ENCODE measurements around the gene RGS13.
A peak's percentile ranks its signal among the peaks of the same experiment; 100 is the strongest.

Gene RGS13

GRCh38 chr1:192635939-192636338, at the start of gene RGS13:
RGS13 (plus strand) TSS chr1:192636147; CDS start chr1:192644335, 8,188 bp downstream.
- no peak for DNase-seq (ENCODE audit: low read depth in 2 of 2)

- DNase-seq (ENCODE audit: low read depth in 2 of 2) = no peak
These were observed 48.3 kb upstream of the RGS13 start for GRCh38 chr1:192587386-192588266.

- no peak for DNase-seq (ENCODE audit: low read depth in 2 of 2)
These were observed 47.4 kb upstream of the RGS13 start for GRCh38 chr1:192588546-192588945.

GRCh38 chr1:192589813-192590212, 46.1 kb upstream of the RGS13 start:
- DNase-seq (ENCODE audit: low read depth in 2 of 2) = no peak

- DNase-seq (ENCODE audit: low read depth in 2 of 2) = no peak
These were observed 43.4 kb upstream of the RGS13 start for GRCh38 chr1:192592517-192592916.

- DNase-seq (ENCODE audit: low read depth in 2 of 2) = no peak
These were observed 42.8 kb upstream of the RGS13 start for GRCh38 chr1:192592981-192593708.

- no peak for DNase-seq (ENCODE audit: low read depth in 2 of 2)
These were observed 40.6 kb upstream of the RGS13 start for GRCh38 chr1:192595299-192595698.

GRCh38 chr1:192598589-192598988, 37.4 kb upstream of the RGS13 start:
- no peak for DNase-seq (ENCODE audit: low read depth in 2 of 2)

- no peak for DNase-seq (ENCODE audit: low read depth in 2 of 2)
These were observed 35.7 kb upstream of the RGS13 start for GRCh38 chr1:192600275-192600674.

- no peak for DNase-seq (ENCODE audit: low read depth in 2 of 2)
These were observed 34.8 kb upstream of the RGS13 start for GRCh38 chr1:192601143-192601542.

GRCh38 chr1:192601567-192601966, 34.4 kb upstream of the RGS13 start:
- DNase-seq (ENCODE audit: low read depth in 2 of 2) = no peak

GRCh38 chr1:192602757-192603156, 33.2 kb upstream of the RGS13 start:
- no peak for DNase-seq (ENCODE audit: low read depth in 2 of 2)

- DNase-seq (ENCODE audit: low read depth in 2 of 2) = no peak
These were observed 32.6 kb upstream of the RGS13 start for GRCh38 chr1:192603218-192603787.

GRCh38 chr1:192604979-192605620, 30.8 kb upstream of the RGS13 start:
- no peak for DNase-seq (ENCODE audit: low read depth in 2 of 2)

- no peak for DNase-seq (ENCODE audit: low read depth in 2 of 2)
These were observed 27.3 kb upstream of the RGS13 start for GRCh38 chr1:192608671-192609070.

- peak; percentile 18 to 19 for DNase-seq (ENCODE audit: low read depth in 2 of 2)
These were observed 26.6 kb upstream of the RGS13 start for GRCh38 chr1:192609110-192610079.

GRCh38 chr1:192610112-192610889, 25.6 kb upstream of the RGS13 start:
- no peak for DNase-seq (ENCODE audit: low read depth in 2 of 2)

GRCh38 chr1:192615055-192615454, 20.9 kb upstream of the RGS13 start:
- DNase-seq (ENCODE audit: low read depth in 2 of 2) = no peak

- no peak for DNase-seq (ENCODE audit: low read depth in 2 of 2)
These were observed 15.8 kb upstream of the RGS13 start for GRCh38 chr1:192620071-192620635.
